Lung microvascular endothelial cell (primary cell): ENCODE results near the gene PSMB3. TPM values are rescaled to one million over a fixed set of nuclear protein-coding genes. Genes with fewer than 3 reads are reported as not detected.
"Not testable (repeated sequence)": the region's sequence is repeated elsewhere in the genome, so short reads cannot be mapped to it uniquely, and the experiment has no call there.

ENCODE experiments used
- DNase-seq, 2 donors: peaks; one replicate each; pipeline versions ENCODE4 v3.0.0 to v3.0.0-alpha.2; 2010; ENCODE audit warnings: low read depth in 2 of 2
- total RNA-seq: library from RNA; depleted of rRNA; stranded (reverse); fragments of >200 nt; gene quantifications from 2 replicates; pipeline ENCODE4 v1.2.1, GENCODE V29; 2014

PSMB3 gene
- total RNA-seq, 1 donor from 2014 or later: 354 TPM

DNA sequence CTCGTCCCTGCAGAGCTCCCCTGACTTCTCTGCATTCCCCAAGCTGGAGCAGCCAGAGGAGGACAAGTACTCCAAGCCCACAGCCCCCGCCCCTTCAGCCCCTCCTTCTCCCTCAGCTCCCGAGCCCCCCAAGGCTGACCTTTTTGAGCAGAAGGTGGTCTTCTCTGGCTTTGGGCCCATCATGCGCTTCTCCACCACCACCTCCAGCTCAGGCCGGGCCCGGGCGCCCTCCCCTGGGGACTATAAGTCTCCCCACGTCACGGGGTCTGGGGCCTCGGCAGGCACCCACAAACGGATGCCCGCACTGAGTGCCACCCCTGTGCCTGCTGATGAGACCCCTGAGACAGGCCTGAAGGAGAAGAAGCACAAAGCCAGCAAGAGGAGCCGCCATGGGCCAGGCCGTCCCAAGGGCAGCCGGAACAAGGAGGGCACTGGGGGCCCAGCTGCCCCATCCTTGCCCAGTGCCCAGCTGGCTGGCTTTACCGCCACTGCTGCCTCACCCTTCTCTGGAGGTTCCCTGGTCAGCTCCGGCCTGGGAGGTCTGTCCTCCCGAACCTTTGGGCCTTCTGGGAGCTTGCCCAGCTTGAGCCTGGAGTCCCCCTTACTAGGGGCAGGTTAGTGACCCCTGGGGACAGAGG lies 36.1 kb upstream of the PSMB3 start:
- DNase-seq: no peak

- DNase-seq: no peak
These were observed 35.3 kb upstream of the PSMB3 start for GRCh38 chr17:38717139-38717745.

- DNase-seq: no peak
These were observed 33.1 kb upstream of the PSMB3 start for GRCh38 chr17:38719289-38719942.

- no peak for DNase-seq
These were observed 32.4 kb upstream of the PSMB3 start for GRCh38 chr17:38719943-38720641.

GRCh38 chr17:38720941-38721340 lies 31.6 kb upstream of the PSMB3 start:
- no peak for DNase-seq

DNA sequence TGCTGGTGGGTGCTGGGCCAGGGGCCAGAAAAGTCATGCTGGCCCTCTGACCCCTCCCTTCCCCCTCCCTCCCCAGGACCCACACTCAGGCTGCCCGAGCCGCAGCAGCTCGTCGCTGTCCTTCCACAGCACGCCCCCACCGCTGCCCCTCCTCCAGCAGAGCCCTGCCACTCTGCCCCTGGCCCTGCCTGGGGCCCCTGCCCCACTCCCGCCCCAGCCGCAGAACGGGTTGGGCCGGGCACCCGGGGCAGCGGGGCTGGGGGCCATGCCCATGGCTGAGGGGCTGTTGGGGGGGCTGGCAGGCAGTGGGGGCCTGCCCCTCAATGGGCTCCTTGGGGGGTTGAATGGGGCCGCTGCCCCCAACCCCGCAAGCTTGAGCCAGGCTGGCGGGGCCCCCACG lies 30.7 kb upstream of the PSMB3 start:
- no peak for DNase-seq

- DNase-seq: no peak
These were observed 28.1 kb upstream of the PSMB3 start for GRCh38 chr17:38724337-38724988.

- no peak for DNase-seq
These were observed 27.5 kb upstream of the PSMB3 start for GRCh38 chr17:38725066-38725465.

GRCh38 chr17:38726145-38726544 lies 26.4 kb upstream of the PSMB3 start:
- DNase-seq: not testable (repeated sequence)

- DNase-seq: no peak
These were observed 24.8 kb upstream of the PSMB3 start for GRCh38 chr17:38727736-38728135.

DNA sequence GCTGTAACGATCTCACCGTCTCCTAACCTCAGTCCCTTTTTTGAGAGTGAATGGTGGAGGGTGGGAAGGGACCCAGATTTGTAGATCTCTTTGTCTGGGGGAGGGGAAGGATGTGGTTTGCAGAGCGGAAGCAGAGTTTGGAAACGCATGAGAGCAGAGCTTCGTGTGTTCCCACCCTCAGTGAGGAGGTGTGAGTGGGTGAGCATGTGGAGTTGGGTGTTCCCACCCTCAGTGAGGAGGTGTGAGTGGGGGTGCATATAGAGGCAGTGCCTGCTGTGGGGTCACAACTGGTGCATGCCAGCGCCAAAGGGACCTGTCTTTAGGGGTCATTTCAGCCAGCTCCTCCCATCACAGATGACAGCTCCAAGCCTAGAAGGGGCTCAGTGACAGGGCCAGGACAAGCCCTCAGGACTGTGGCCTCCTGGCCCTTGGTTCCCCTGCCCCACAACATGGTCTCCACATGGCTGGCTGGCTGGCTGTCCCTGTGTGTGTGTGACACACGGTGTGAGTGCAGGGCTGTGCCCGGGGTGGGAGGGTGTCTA lies 24.2 kb upstream of the PSMB3 start:
- DNase-seq: no peak

GRCh38 chr17:38729368-38729885 lies 23.1 kb upstream of the PSMB3 start:
- no peak for DNase-seq

GRCh38 chr17:38729886-38730525 lies 22.5 kb upstream of the PSMB3 start, which contains the start of gene CISD3:
Gene CISD3 (plus strand): TSS chr17:38730341. CDS start chr17:38730359, 18 bp downstream.
- DNase-seq: peak; percentile 72 to 77

DNA sequence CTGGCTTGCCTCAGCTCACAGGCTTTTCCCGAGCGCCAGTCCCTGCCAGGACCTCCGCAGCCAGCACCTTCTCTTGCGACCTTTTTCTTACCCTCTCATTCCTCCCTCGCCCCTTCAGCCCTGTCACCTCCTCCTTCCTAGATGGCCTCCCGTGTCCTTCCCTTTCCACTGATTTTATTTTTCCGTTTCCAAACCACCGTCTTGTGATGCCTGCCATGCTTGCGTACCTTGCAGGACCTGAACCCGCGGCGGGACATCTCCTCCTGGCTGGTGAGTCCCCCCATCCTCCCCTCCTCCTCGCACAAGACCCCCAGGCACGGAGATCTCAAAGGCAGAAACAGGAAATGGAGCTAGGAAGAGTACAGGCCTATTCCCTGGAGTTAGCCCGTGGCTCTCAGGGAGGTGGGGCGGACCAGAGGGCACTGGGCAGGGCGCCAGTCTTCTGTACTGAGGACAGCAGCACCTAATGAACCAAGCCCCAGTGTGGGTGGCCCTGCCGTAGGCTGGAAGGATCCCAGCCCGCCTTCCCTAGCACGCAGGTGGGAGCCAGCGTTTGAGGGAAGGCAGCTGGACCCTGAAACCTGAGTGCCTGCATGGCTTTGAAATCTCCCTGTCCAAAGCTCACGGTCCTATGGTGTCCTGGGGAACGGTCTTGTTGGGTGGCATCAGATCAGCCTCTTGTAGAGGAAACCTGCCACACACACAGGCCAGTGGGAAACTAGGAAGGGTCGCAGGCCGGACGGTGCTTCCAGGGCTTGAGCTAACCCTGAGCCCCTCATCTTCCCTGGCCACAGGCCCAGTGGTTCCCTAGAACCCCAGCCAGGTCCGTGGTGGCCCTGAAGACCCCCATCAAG lies 21.8 kb upstream of the PSMB3 start:
- DNase-seq: peak; percentile 40 to 44

DNA sequence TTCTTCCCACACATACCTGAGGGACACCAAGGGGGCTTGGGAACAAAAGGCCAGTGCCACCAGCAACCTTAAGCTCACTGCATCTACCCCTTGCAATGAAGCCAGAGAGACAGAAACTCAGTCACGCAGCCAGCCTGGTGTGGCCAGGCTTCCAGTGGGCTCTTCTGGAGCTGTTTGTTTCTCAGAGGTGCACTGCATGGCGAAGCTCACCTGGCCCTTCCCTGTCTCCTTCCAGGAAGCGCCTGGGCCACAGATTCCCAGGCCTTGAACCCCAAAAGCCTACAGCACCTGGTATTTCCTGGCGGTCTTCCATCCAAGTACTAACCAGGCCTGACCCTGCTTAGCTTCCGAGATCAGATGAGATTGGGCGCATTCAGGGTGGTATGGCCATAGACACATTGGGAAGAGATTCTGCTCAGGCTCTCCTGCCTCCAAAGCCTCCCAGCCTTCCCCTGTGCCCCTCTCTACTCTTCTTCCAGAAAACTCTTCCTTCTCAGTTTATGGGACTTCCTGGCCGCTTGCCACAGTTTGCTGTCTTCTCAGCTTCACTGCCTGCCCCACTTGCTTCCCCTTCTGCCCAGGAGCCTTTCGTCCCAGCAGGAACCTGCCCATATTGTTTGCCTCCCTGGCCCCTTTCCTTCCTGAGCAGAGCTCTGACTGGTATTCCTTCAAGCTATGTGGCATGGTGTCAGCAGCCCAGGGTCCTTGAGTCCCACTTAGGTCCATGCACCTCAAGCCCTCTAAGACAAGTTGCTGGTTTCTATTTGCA lies 20.8 kb upstream of the PSMB3 start:
- DNase-seq: no peak

- DNase-seq: no peak
These were observed 19.9 kb upstream of the PSMB3 start for GRCh38 chr17:38732376-38733281.

GRCh38 chr17:38733282-38733981 lies 19.1 kb upstream of the PSMB3 start:
- DNase-seq: no peak
